Caco-2 (cell line): ENCODE results near the gene SLFN5. TPM values are rescaled to one million over a fixed set of nuclear protein-coding genes. Genes with fewer than 3 reads are reported as not detected.

Source experiments
- BruUV-seq: library from RNA; stranded (reverse); fragments of 400-500 nt; replicated peaks from 2 replicates; lab custom pipeline; 2021; lab: Mats Ljungman, UMichigan
- CTCF ChIA-PET: fragments of 300-600 bp; sonication (Branson Sonifier 250); formaldehyde crosslinking; loops from one replicate; lab custom pipeline; 2022; ENCODE audit warnings: antibody characterized with exemption; lab: Charles Lee
- POLR2A ChIA-PET: fragments of 300-600 bp; sonication (Branson Sonifier 250); formaldehyde crosslinking; loops from one replicate; lab custom pipeline; 2022; ENCODE audit warnings: antibody characterized with exemption; lab: Charles Lee
- DNase-seq, 2 experiments: peaks; one replicate each; pipeline versions ENCODE4 v3.0.0 to v3.0.0-alpha.2; 2020 to 2022
- H3K27me3 ChIP-seq: replicated peaks from 2 replicates; pipeline ENCODE4 v1.6.0; 2011; ENCODE audit warnings: low read length; ENCODE audit not compliant: control insufficient read depth, insufficient read depth
- H3K36me3 ChIP-seq: 2 replicates; pipeline ENCODE4 v1.5.1; 2011; ENCODE audit warnings: low read length; ENCODE audit not compliant: control insufficient read depth, insufficient read depth
- H3K4me1 ChIP-seq: fragments of 250-450 bp; sonication (Bioruptor Pico); 2 replicates; pipeline ENCODE4 v1.5.1; 2020; ENCODE audit warnings: mild to moderate bottlenecking
- H3K4me3 ChIP-seq: 2 replicates; pipeline ENCODE4 v1.5.1; 2011; ENCODE audit warnings: low read depth, mild to moderate bottlenecking, control low read depth, low read length
- H3K9me3 ChIP-seq: fragments of 250-450 bp; sonication (Bioruptor Pico); 2 replicates; pipeline ENCODE4 v1.5.1; 2020; ENCODE audit warnings: mild to moderate bottlenecking, moderate library complexity
- H3K27ac Mint-ChIP-seq: one replicate; pipeline ENCODE4 v1.8.0; 2022; ENCODE audit warnings: mixed read lengths; ENCODE audit not compliant: unreplicated experiment
- H3K27me3 Mint-ChIP-seq: one replicate; pipeline ENCODE4 v1.8.0; 2022; ENCODE audit warnings: mixed read lengths; ENCODE audit not compliant: insufficient read depth, unreplicated experiment
- H3K36me3 Mint-ChIP-seq: one replicate; pipeline ENCODE4 v1.8.0; 2022; ENCODE audit warnings: mild to moderate bottlenecking, mixed read lengths; ENCODE audit not compliant: insufficient read depth, unreplicated experiment
- H3K4me1 Mint-ChIP-seq: one replicate; pipeline ENCODE4 v1.8.0; 2022; ENCODE audit warnings: low read depth, mixed read lengths; ENCODE audit not compliant: unreplicated experiment
- H3K4me3 Mint-ChIP-seq: one replicate; pipeline ENCODE4 v1.8.0; 2022; ENCODE audit warnings: mild to moderate bottlenecking, moderate library complexity, mixed read lengths; ENCODE audit not compliant: unreplicated experiment
- H3K9me3 Mint-ChIP-seq: one replicate; pipeline ENCODE4 v1.8.0; 2022; ENCODE audit warnings: mixed read lengths; ENCODE audit not compliant: unreplicated experiment
- CTCF ChIP-seq, 2 experiments: fragments of 200-600 bp in 1 of 2; IDR thresholded peaks; 1 replicate in 1 of 2; 2 replicates in 1 of 2; pipeline versions ENCODE4 v1.5.1 to v1.8.0; 2011 to 2022; ENCODE audit warnings: antibody characterized with exemption in 1 of 2, control low read depth in 1 of 2, inconsistent platforms in 1 of 2, low read depth in 1 of 2, low read length in 1 of 2, mild to moderate bottlenecking in 1 of 2, moderate library complexity in 1 of 2; ENCODE audit not compliant: insufficient read depth in 1 of 2, severe bottlenecking in 1 of 2, unreplicated experiment in 1 of 2
- intact Hi-C: fragments of 100-400 bp; cut with micrococcal nuclease; formaldehyde crosslinking; loops from one replicate; pipeline ENCODE4 v1.10.0; 2022; ENCODE audit not compliant: unreplicated experiment
- total RNA-seq: library from RNA; stranded (reverse); gene quantifications from 2 replicates; pipeline ENCODE4 v1.2.3, GENCODE V29; 2022

The SLFN5 gene
- total RNA-seq, 1 experiment from 2014 or later = 1.6 TPM

GRCh38 chr17:35242158-35242804 is 591 bp upstream of the SLFN5 start:
- Mint-ChIP-seq H3K27me3 (peaks cover 9% of the 10 kb centered on the region), H3K9me3 (no peaks in the 10 kb centered on the region), H3K27ac (peak overlapping the region; percentile 72), H3K4me3 (peak overlapping the region; percentile 94), H3K4me1 (peaks cover 13% of the 10 kb centered on the region), H3K36me3 (peaks cover 7% of the 10 kb centered on the region)
- Histone ChIP-seq H3K9me3 (no peaks in the 10 kb centered on the region), H3K4me1 (peaks cover 5% of the 10 kb centered on the region), H3K36me3 (no peaks in the 10 kb centered on the region), H3K27me3 (no peaks in the 10 kb centered on the region), H3K4me3 (peak overlapping the region; percentile 54)
- ChIA-PET CTCF (no interaction called here), POLR2A (no interaction called here)
- intact Hi-C loops = loop anchor here (5.0 kb wide), 1 partner anchor 295 kb away; the partner anchor contains the start of gene SLFN12L
- TF ChIP-seq CTCF (IDR thresholded peaks at IDR 0.05; ENCODE audit: insufficient read depth in 1 of 2, low read depth in 1 of 2, low read length in 1 of 2, severe bottlenecking in 1 of 2, unreplicated experiment in 1 of 2) = peak; percentile 43 to 69
- DNase-seq = peak; percentile 82 to 84
- TSS peak; percentile 89 for BruUV-seq

- peak overlapping the region; percentile 54 for H3K4me3 ChIP-seq
- Mint-ChIP-seq H3K27me3 (peaks cover 8% of the 10 kb centered on the region), H3K36me3 (peaks cover 7% of the 10 kb centered on the region), H3K4me1 (peaks cover 13% of the 10 kb centered on the region), H3K9me3 (no peaks in the 10 kb centered on the region), H3K27ac (peak overlapping the region; percentile 72), H3K4me3 (peak overlapping the region; percentile 94)
- H3K36me3 ChIP-seq = no peaks in the 10 kb centered on the region
- peaks cover 5% of the 10 kb centered on the region for H3K4me1 ChIP-seq
- BruUV-seq = no TSS peak
- H3K27me3 ChIP-seq = no peaks in the 10 kb centered on the region
- no peak for TF ChIP-seq CTCF (IDR thresholded peaks at IDR 0.05; ENCODE audit: insufficient read depth in 1 of 2, low read depth in 1 of 2, low read length in 1 of 2, severe bottlenecking in 1 of 2, unreplicated experiment in 1 of 2)
- H3K9me3 ChIP-seq = no peaks in the 10 kb centered on the region
- intact Hi-C loops = loop anchor here (5.0 kb wide), 1 partner anchor 294 kb away; the partner anchor contains the start of gene SLFN12L
- POLR2A ChIA-PET = no interaction called here
- CTCF ChIA-PET = interaction anchor here (1.0 kb wide), 1 partner anchor 154 kb away, joined by 3 read pairs; no protein-coding TSS in a partner anchor
- no peak for DNase-seq
Observed at GRCh38 chr17:35243561-35244340, 879 bp downstream of the SLFN5 start.

- no peaks in the 10 kb centered on the region for H3K27me3 ChIP-seq
- Mint-ChIP-seq H3K36me3 (peaks cover 7% of the 10 kb centered on the region), H3K9me3 (no peaks in the 10 kb centered on the region), H3K27me3 (peaks cover 8% of the 10 kb centered on the region), H3K27ac (peak overlapping the region; percentile 72), H3K4me3 (peak overlapping the region; percentile 94), H3K4me1 (peaks cover 13% of the 10 kb centered on the region)
- peaks cover 5% of the 10 kb centered on the region for H3K4me1 ChIP-seq
- intact Hi-C loops = loop anchor here (5.0 kb wide), 1 partner anchor 293 kb away; the partner anchor contains the start of gene SLFN12L
- H3K9me3 ChIP-seq = no peaks in the 10 kb centered on the region
- TF ChIP-seq CTCF (IDR thresholded peaks at IDR 0.05; ENCODE audit: insufficient read depth in 1 of 2, low read depth in 1 of 2, low read length in 1 of 2, severe bottlenecking in 1 of 2, unreplicated experiment in 1 of 2) = no peak
- POLR2A ChIA-PET = no interaction called here
- no peak overlapping the region for H3K4me3 ChIP-seq
- CTCF ChIA-PET = no interaction called here
- no peak for DNase-seq
- no peaks in the 10 kb centered on the region for H3K36me3 ChIP-seq
- no TSS peak for BruUV-seq
Observed at GRCh38 chr17:35244341-35245195, 1.7 kb downstream of the SLFN5 start.
